GM12878 (cell line): ENCODE measurements around the gene RIC1. TPM values are rescaled to one million over a fixed set of nuclear protein-coding genes. Genes with fewer than 3 reads are reported as not detected.
A peak's percentile ranks its signal among the peaks of the same experiment; 100 is the strongest.

Source experiments
- ASH2L ChIP-seq: fragments of 300-600, 200-600 bp; sonication (generic); IDR thresholded peaks from 2 replicates; pipeline ENCODE4 v1.6.1; 2017; ENCODE audit warnings: low read depth, mild to moderate bottlenecking, borderline replicate concordance
- ATF2 ChIP-seq: IDR thresholded peaks from 2 replicates; pipeline ENCODE4 v1.6.1; 2012; ENCODE audit warnings: low read length, inconsistent platforms
- BCL11A ChIP-seq: IDR thresholded peaks from 2 replicates; pipeline ENCODE4 v1.6.1; 2011; ENCODE audit warnings: low read depth, low read length
- GABPA ChIP-seq: IDR thresholded peaks from 2 replicates; pipeline ENCODE4 v1.6.1; 2014; ENCODE audit warnings: antibody characterized with exemption, low read depth, mild to moderate bottlenecking, inconsistent platforms
- HDGF ChIP-seq: fragments of 450-650 bp; IDR thresholded peaks from 2 replicates; pipeline ENCODE4 v1.6.1; 2016; ENCODE audit warnings: antibody characterized with exemption
- IKZF2 ChIP-seq, 2 experiments: fragments of 450-650 bp; IDR thresholded peaks; 2 replicates each; pipeline ENCODE4 v1.6.1; 2017; ENCODE audit warnings: mild to moderate bottlenecking in 2 of 2, moderate library complexity in 2 of 2
- NFYA ChIP-seq: IDR thresholded peaks from 2 replicates; pipeline ENCODE4 v1.6.1; 2011; ENCODE audit warnings: low read depth, mild to moderate bottlenecking, low read length, improper control_type of control experiment, borderline replicate concordance
- PKNOX1 ChIP-seq: fragments of 450-650 bp; IDR thresholded peaks from 2 replicates; pipeline ENCODE4 v1.6.1; 2016; ENCODE audit warnings: mild to moderate bottlenecking
- PRDM15 ChIP-seq: fragments of 450-650 bp; formaldehyde crosslinking; IDR thresholded peaks from 2 replicates; pipeline ENCODE4 v1.4.0; 2020; ENCODE audit warnings: mild to moderate bottlenecking, moderate library complexity
- RBBP5 ChIP-seq: fragments of 200-600 bp; sonication (generic); conservative IDR thresholded peaks from 2 replicates; pipeline ENCODE4 v1.6.1; 2016
- SP1 ChIP-seq: IDR thresholded peaks from one replicate; pipeline ENCODE4 v1.6.1; 2011; ENCODE audit warnings: low read depth, low read length
- TCF12 ChIP-seq: IDR thresholded peaks from 2 replicates; pipeline ENCODE4 v1.6.1; 2011; ENCODE audit warnings: low read depth, mild to moderate bottlenecking, low read length
- ZBTB4 ChIP-seq: fragments of 450-650 bp; formaldehyde crosslinking; IDR thresholded peaks from 2 replicates; pipeline ENCODE4 v1.4.0; 2022; ENCODE audit warnings: mild to moderate bottlenecking, moderate library complexity
- ZNF687 ChIP-seq: fragments of 450-650 bp; IDR thresholded peaks from 2 replicates; pipeline ENCODE4 v1.6.1; 2017; ENCODE audit warnings: mild to moderate bottlenecking, moderate library complexity
- ZSCAN29 ChIP-seq: fragments of 450-650 bp; IDR thresholded peaks from 2 replicates; pipeline ENCODE4 v1.6.1; 2017; ENCODE audit warnings: mild to moderate bottlenecking, moderate library complexity
- ZZZ3 ChIP-seq: IDR thresholded peaks from 2 replicates; pipeline ENCODE4 v1.6.1; 2011; ENCODE audit warnings: low read depth; ENCODE audit not compliant: control insufficient read depth, insufficient read length
- polyA plus RNA-seq, 11 experiments: library from polyadenylated mRNA; depleted of rRNA in 4 of 11; unstranded in 6 of 11; stranded (reverse) in 5 of 11; fragments of >200 nt; fragmentation: Nextera tagmentation in 4 of 11; fragmentation: Illumina TruSeq in 1 of 11; extraction: Ambion mirVana in 4 of 11; extraction: Trizol in 1 of 11; gene quantifications; 1 replicate in 1 of 11; 2 replicates in 10 of 11; pipeline versions ENCODE4 v1.2.1 to v1.2.3, GENCODE V29; 2011 to 2016; ENCODE audit warnings: inconsistent platforms in 2 of 11, missing spikeins in 2 of 11, low read depth in 1 of 11
- total RNA-seq, 4 experiments: library from RNA; depleted of rRNA in 3 of 4; stranded (reverse); fragments of >200 nt in 3 of 4; fragmentation: Illumina TruSeq in 1 of 4; extraction: Trizol in 1 of 4; gene quantifications; 2 replicates each; pipeline versions ENCODE4 v1.2.1 to v1.2.3, GENCODE V29; 2013 to 2021

The RIC1 gene
- total and polyA plus RNA-seq, 10 of the 15 experiments (the other 5 are each of a cell fraction or from before 2014, with no cell fraction given), result 6.2 to 59.8 (median 33.3) TPM

GRCh38 chr9:5764130-5764868, 135.4 kb downstream of the RIC1 start (continued):
- TF ChIP-seq IKZF2 (IDR thresholded peaks at IDR 0.05) (peak in 1 of 2 experiments; percentile 53; a peak in 1 of 4 replicates), PKNOX1 (no peak; the same call in 1 of the 2 replicates), ZSCAN29 (no peak), TCF12 (peak; percentile 77), ATF2 (0 out of 2 replicates have a peak, but pooled peaks have one; percentile 39), PRDM15 (CRISPR knock-in tag) (no peak), ZZZ3 (no peak), RBBP5 (no peak), ZNF687 (peak; percentile 34; the same call in 1 of the 2 replicates), BCL11A (no peak), HDGF (no peak), SP1 (no peak), ZBTB4 (CRISPR knock-in tag) (no peak), GABPA (peak; percentile 65), NFYA (no peak), ASH2L (no peak)
